HEK293 (cell line): ENCODE data around the gene MRTFA.

Source experiments
- CTCF ChIA-PET: fragments of 350-600 bp; formaldehyde crosslinking; extraction: SDS; loops from one replicate; lab custom pipeline; 2021; ENCODE audit warnings: antibody characterized with exemption; lab: Yijun Ruan, JAX
- POLR2A ChIA-PET: fragments of 300-600 bp; formaldehyde crosslinking; extraction: SDS; loops from one replicate; lab custom pipeline; 2020; ENCODE audit warnings: antibody characterized with exemption, inconsistent platforms; lab: Yijun Ruan, JAX
- H3K27ac ChIP-seq: fragments of 200-500 bp; sonication (Bioruptor generic); 2 replicates; pipeline ENCODE4 v1.5.1; 2014; ENCODE audit warnings: low read depth, low read length, control low read depth, inconsistent platforms; ENCODE audit errors: extremely low read depth
- H3K36me3 ChIP-seq, 2 experiments: fragments of 200-500 bp in 1 of 2; sonication (Bioruptor generic) in 1 of 2; 1 replicate in 1 of 2; 2 replicates in 1 of 2; pipeline ENCODE4 v1.5.1; 2014 to 2017; ENCODE audit warnings: inconsistent platforms in 2 of 2, low read length in 2 of 2; ENCODE audit not compliant: control insufficient read depth in 2 of 2, insufficient read depth in 1 of 2
- H3K4me1 ChIP-seq: fragments of 200-500 bp; sonication (Bioruptor generic); 2 replicates; pipeline ENCODE4 v1.5.1; 2014; ENCODE audit warnings: mild to moderate bottlenecking, low read length, inconsistent platforms; ENCODE audit not compliant: control insufficient read depth, insufficient read depth
- H3K4me3 ChIP-seq: 2 replicates; pipeline ENCODE4 v1.5.1; 2011; ENCODE audit warnings: low read depth, mild to moderate bottlenecking, control low read depth, low read length, moderate library complexity
- H3K9me3 ChIP-seq: fragments of 200-500 bp; sonication (Bioruptor generic); 2 replicates; pipeline ENCODE4 v1.5.1; 2014; ENCODE audit warnings: low read depth, low read length, inconsistent platforms; ENCODE audit not compliant: control insufficient read depth, insufficient read depth
- FEZF1 ChIP-seq: fragments of 450-650 bp; formaldehyde crosslinking; IDR thresholded peaks from 2 replicates; pipeline ENCODE4 v1.5.1; 2016; ENCODE audit warnings: missing biosample characterization, missing genetic modification characterization
- GFI1B ChIP-seq: fragments of 450-650 bp; formaldehyde crosslinking; IDR thresholded peaks from 2 replicates; pipeline ENCODE4 v1.5.1; 2016; ENCODE audit warnings: missing biosample characterization, missing genetic modification characterization
- GLIS2 ChIP-seq: fragments of 450-650 bp; formaldehyde crosslinking; IDR thresholded peaks from 2 replicates; pipeline ENCODE4 v1.5.1; 2016; ENCODE audit warnings: missing biosample characterization, missing genetic modification characterization
- OSR2 ChIP-seq: fragments of 450-650 bp; formaldehyde crosslinking; IDR thresholded peaks from 2 replicates; pipeline ENCODE4 v1.5.1; 2016; ENCODE audit warnings: missing biosample characterization, missing genetic modification characterization
- WT1 ChIP-seq: fragments of 450-650 bp; formaldehyde crosslinking; IDR thresholded peaks from 2 replicates; pipeline ENCODE4 v1.5.1; 2016; ENCODE audit warnings: missing biosample characterization, missing genetic modification characterization
- ZBTB11 ChIP-seq: fragments of 450-650 bp; formaldehyde crosslinking; conservative IDR thresholded peaks from 2 replicates; pipeline ENCODE4 v1.5.1; 2016; ENCODE audit warnings: low read depth, missing biosample characterization, missing genetic modification characterization
- ZBTB26 ChIP-seq: fragments of 450-650 bp; formaldehyde crosslinking; optimal IDR thresholded peaks from 2 replicates; pipeline ENCODE3; 2016; ENCODE audit warnings: missing biosample characterization, mild to moderate bottlenecking, missing genetic modification characterization
- ZIC2 ChIP-seq: fragments of 450-650 bp; formaldehyde crosslinking; IDR thresholded peaks from 2 replicates; pipeline ENCODE4 v1.5.1; 2016; ENCODE audit warnings: missing biosample characterization, missing genetic modification characterization
- ZNF157 ChIP-seq: fragments of 450-650 bp; formaldehyde crosslinking; IDR thresholded peaks from 2 replicates; pipeline ENCODE4 v1.5.1; 2016; ENCODE audit warnings: missing biosample characterization, missing genetic modification characterization
- ZNF398 ChIP-seq: fragments of 450-650 bp; formaldehyde crosslinking; IDR thresholded peaks from 2 replicates; pipeline ENCODE4 v1.5.1; 2017; ENCODE audit warnings: missing biosample characterization, missing genetic modification characterization
- ZNF416 ChIP-seq: fragments of 450-650 bp; formaldehyde crosslinking; IDR thresholded peaks from 2 replicates; pipeline ENCODE4 v1.5.1; 2016; ENCODE audit warnings: missing biosample characterization, missing genetic modification characterization
- ZNF433 ChIP-seq: fragments of 450-650 bp; formaldehyde crosslinking; IDR thresholded peaks from 2 replicates; pipeline ENCODE4 v1.5.1; 2016; ENCODE audit warnings: missing biosample characterization, missing genetic modification characterization, low read depth
- ZNF513 ChIP-seq: fragments of 450-650 bp; IDR thresholded peaks from 2 replicates; pipeline ENCODE4 v1.5.1; 2018; ENCODE audit warnings: missing biosample characterization, missing genetic modification characterization
- ZNF529 ChIP-seq: fragments of 450-650 bp; formaldehyde crosslinking; IDR thresholded peaks from 2 replicates; pipeline ENCODE4 v1.5.1; 2017; ENCODE audit warnings: missing genetic modification characterization, missing biosample characterization; ENCODE audit not compliant: insufficient replicate concordance
- ZNF654 ChIP-seq: fragments of 450-650 bp; formaldehyde crosslinking; IDR thresholded peaks from 2 replicates; pipeline ENCODE4 v1.5.1; 2016; ENCODE audit warnings: low read depth, missing biosample characterization, missing genetic modification characterization
- ZNF768 ChIP-seq: fragments of 450-650 bp; formaldehyde crosslinking; IDR thresholded peaks from 2 replicates; pipeline ENCODE4 v1.5.1; 2018; ENCODE audit warnings: missing biosample characterization, mild to moderate bottlenecking, missing genetic modification characterization
- ZNF830 ChIP-seq: fragments of 450-650 bp; IDR thresholded peaks from 2 replicates; pipeline ENCODE4 v1.5.0; 2018; ENCODE audit warnings: missing biosample characterization, missing genetic modification characterization, low read depth, mild to moderate bottlenecking, moderate library complexity
- ZSCAN18 ChIP-seq: fragments of 450-650 bp; formaldehyde crosslinking; IDR thresholded peaks from 2 replicates; pipeline ENCODE4 v1.5.1; 2016; ENCODE audit warnings: missing biosample characterization, missing genetic modification characterization
- ZSCAN30 ChIP-seq: fragments of 450-650 bp; IDR thresholded peaks from 2 replicates; pipeline ENCODE4 v1.5.1; 2018; ENCODE audit warnings: missing biosample characterization, mild to moderate bottlenecking, missing genetic modification characterization, moderate library complexity
- TF ChIP-seq, protein P1 (sequence below): fragments of 450-650 bp; IDR thresholded peaks from 2 replicates; pipeline ENCODE4 v1.5.1; 2018; ENCODE audit warnings: missing biosample characterization, mild to moderate bottlenecking, missing genetic modification characterization

MRTFA gene

DNA sequence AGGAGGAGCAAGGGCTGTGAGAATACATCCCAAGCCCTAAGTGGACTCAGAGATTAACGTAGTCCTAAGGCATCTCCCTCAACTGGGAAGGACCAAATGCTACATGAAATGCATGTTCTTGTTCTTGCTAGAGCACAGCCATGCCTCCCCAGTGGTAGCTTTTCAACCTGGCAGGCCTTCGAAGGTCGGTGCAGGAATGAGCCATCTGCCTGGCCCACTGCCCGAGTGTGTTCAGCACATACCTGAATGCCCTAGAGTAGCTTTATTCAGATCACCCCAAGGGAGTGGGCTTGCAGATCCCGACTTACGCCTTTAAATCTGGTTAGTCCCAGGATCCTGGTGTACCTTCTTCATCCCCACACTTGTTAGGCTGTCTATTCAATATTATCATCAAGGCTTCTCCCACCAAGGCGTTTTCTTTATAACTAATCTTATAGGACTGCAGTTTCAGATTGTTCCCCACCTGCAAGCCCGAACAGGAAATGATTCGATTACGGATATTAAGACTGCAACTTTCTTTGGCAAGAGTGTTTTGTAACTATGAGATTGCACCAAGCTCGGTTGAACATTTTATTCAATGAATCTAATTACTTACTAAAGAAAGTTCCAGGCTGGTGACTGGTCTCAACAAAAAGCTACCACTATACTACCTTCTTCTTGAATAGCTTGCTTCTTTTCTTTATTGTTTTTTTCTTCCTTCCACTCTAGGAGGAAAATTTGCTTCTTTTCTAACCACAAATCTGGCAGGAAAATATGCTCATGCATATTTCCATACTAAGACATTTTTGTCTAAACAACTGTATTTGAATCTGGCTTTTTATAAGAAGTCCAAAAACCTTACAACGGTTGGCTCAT lies 150.5 kb downstream of the MRTFA start:
- POLR2A ChIA-PET: no interaction called here
- CTCF ChIA-PET: interaction anchor here (0.5 to 4.0 kb wide), 13 partner anchors 12 to 432 kb away, joined by 3 to 53 read pairs (median 5); no protein-coding TSS in a partner anchor
- no peaks in the 10 kb centered on the region for H3K4me1 ChIP-seq
- H3K9me3 ChIP-seq: no peaks in the 10 kb centered on the region
- H3K4me3 ChIP-seq: no peak overlapping the region
- H3K36me3 ChIP-seq: no peaks in the 10 kb centered on the region; a peak in 1 of 3 replicates
- TF ChIP-seq GFI1B (tag by site-specific recombination) (no peak), FEZF1 (tag by site-specific recombination) (no peak), ZNF416 (tag by site-specific recombination) (no peak), ZNF398 (tag by site-specific recombination) (no peak), WT1 (tag by site-specific recombination) (no peak), ZNF654 (no peak), ZBTB11 (tag by site-specific recombination) (no peak), ZBTB26 (tag by site-specific recombination) (no peak), ZIC2 (no peak), ZNF768 (tag by site-specific recombination) (no peak), GLIS2 (no peak), ZNF157 (no peak), ZSCAN18 (tag by site-specific recombination) (no peak), ZSCAN30 (tag by site-specific recombination) (no peak), ZNF529 (tag by site-specific recombination) (no peak), ZNF513 (tag by site-specific recombination) (no peak), ZNF830 (tag by site-specific recombination) (no peak), ZNF433 (tag by site-specific recombination) (no peak), OSR2 (no peak)
- TF ChIP-seq, protein P1, sequence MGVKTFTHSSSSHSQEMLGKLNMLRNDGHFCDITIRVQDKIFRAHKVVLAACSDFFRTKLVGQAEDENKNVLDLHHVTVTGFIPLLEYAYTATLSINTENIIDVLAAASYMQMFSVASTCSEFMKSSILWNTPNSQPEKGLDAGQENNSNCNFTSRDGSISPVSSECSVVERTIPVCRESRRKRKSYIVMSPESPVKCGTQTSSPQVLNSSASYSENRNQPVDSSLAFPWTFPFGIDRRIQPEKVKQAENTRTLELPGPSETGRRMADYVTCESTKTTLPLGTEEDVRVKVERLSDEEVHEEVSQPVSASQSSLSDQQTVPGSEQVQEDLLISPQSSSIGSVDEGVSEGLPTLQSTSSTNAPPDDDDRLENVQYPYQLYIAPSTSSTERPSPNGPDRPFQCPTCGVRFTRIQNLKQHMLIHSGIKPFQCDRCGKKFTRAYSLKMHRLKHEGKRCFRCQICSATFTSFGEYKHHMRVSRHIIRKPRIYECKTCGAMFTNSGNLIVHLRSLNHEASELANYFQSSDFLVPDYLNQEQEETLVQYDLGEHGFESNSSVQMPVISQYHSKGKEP (tag by site-specific recombination): no peak
- no peak overlapping the region for H3K27ac ChIP-seq
